Cardiac septum (tissue), 1 donor: ENCODE measurements around the gene RASSF8. TPM values are rescaled to one million over a fixed set of nuclear protein-coding genes. Genes with fewer than 3 reads are reported as not detected.

ENCODE experiments used
- DNase-seq: peaks from one replicate; pipeline ENCODE4 v3.0.0-alpha.2; 2020; ENCODE audit warnings: low spot score
- intact Hi-C: fragments of 100-400 bp; cut with DNase I; formaldehyde crosslinking; loops from one replicate; pipeline ENCODE4 v1.14.0; 2022
- total RNA-seq: library from RNA; stranded (reverse); fragmentation: NEBNext Ultra II Directional; extraction: Animal tissue kit (Norgen Biotek cat#: 25700); gene quantifications from one replicate; pipeline ENCODE4 v1.2.1, GENCODE V29; 2021
- donor health status: DM: no; HTN: no; CAD: no.

The RASSF8 gene
- total RNA-seq, 1 donor from 2014 or later: 37.8 TPM

GRCh38 chr12:25985316-25986175 is 27.1 kb downstream of the RASSF8 start:
- DNase-seq: no peak
- intact Hi-C loops: no loop called here

DNA sequence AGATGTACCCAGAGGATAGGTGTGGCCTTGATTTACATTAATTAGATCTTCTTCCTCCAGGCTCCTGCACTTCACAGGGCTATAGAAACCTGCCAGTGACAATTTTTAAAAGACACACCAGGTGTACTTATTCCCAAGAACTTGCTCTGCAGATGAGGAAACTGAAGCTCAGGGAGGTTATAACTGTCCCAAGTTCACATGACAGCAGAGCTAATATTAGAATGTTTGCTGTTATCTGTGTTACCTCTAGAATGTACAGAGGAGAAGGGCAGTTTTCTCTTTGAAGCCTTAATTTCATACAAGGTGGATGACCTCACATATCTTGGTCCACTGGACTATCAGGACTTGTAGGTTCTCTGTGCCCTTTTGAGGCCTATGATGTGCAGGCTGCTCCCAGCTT is 27.7 kb downstream of the RASSF8 start:
- DNase-seq: no peak
- intact Hi-C loops: no loop called here

- intact Hi-C loops: no loop called here
- no peak for DNase-seq
These were observed 30.0 kb downstream of the RASSF8 start for GRCh38 chr12:25988505-25988904.

DNA sequence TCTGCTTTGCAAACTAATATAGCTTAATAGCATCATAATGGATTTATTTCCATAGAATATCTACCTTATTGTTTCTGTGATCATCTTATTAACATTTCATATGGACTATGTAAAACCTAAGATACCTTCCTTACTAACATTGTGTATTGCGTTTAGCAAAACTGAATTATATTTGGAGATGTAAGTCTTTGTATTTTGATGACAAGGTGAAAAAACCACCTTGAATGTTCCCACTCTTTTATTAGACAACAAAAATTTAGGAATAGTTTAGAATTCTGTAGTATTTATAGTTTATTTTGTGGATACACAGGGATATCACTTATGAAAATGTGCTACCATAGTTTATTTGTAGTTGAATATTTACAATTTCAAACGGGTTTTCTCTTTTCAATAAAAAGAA is 32.0 kb downstream of the RASSF8 start:
- intact Hi-C loops: no loop called here
- no peak for DNase-seq

GRCh38 chr12:25992026-25992782 is 33.7 kb downstream of the RASSF8 start:
- no peak for DNase-seq
- intact Hi-C loops: no loop called here

DNA sequence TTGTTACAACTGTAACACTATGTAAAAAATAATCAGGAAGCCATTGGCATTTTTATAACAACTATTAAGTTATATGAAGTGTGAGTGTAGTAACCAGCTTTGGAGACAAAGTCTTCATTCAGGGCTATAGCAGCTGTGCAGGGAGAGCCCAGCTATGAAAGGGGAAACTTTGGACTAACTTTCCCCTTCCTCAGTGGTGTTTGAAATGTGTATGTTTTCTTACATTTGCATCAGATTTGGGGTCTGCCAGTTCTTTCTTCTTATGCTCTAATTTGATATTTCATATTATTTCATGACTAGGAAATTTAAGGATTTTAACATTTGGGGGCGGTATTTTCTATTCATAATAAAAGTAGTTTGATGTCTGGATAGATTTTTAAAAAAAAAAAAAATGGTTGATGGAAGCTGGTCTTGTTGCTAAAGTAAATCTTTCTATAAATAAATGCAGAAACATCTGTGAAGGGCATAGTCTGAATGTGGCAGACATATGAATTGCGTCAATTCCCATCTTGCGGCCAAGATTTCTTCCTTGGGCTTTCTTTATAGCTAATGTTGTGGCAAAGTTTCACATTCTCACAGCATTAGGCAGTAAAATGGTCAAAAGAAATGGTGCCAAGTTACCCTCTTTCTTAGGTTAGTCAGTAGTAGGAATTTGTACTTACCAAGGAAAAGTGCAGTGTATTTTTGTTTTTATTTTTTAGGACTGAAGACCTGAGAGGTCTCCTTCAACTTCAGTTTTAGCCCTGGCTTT is 35.6 kb downstream of the RASSF8 start:
- no peak for DNase-seq
- intact Hi-C loops: no loop called here

DNA sequence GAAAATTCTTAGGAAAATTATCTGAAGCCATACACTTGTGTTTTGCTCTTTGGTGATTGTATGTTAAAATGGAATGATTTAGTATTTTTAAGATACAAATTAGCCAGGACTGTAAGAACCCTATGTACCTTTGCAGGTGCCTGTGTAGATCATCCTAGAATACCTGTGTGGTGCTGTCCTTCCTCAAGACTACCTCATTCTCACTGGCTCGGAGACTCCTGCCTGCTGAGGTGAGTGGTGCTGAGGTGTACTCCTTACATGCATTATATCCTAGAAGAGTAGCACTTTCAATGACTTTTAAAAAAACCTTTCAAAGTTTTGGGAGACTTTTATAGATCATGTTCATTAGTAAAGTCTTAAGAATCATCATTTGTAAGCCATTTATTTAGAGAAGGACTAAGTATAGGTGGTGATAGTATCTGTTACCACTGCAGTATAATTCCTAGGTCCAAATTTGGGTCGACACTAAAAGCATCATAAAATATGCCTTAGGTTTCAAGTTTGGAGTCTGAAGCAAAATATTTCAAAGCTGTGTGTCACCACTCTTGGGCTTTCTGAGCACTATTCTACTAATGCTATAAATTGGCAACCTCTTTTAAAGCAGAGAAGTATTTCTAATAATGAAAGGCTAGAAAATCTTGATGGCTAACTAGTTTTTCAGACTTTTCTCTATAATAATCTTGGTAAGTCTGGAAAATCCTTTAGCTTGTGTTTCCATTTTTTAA is 36.6 kb downstream of the RASSF8 start:
- no peak for DNase-seq
- intact Hi-C loops: no loop called here

GRCh38 chr12:25995906-25996305 is 37.4 kb downstream of the RASSF8 start:
- intact Hi-C loops: no loop called here
- no peak for DNase-seq

- DNase-seq: no peak
- intact Hi-C loops: no loop called here
These were observed 38.2 kb downstream of the RASSF8 start for GRCh38 chr12:25996677-25997076.

DNA sequence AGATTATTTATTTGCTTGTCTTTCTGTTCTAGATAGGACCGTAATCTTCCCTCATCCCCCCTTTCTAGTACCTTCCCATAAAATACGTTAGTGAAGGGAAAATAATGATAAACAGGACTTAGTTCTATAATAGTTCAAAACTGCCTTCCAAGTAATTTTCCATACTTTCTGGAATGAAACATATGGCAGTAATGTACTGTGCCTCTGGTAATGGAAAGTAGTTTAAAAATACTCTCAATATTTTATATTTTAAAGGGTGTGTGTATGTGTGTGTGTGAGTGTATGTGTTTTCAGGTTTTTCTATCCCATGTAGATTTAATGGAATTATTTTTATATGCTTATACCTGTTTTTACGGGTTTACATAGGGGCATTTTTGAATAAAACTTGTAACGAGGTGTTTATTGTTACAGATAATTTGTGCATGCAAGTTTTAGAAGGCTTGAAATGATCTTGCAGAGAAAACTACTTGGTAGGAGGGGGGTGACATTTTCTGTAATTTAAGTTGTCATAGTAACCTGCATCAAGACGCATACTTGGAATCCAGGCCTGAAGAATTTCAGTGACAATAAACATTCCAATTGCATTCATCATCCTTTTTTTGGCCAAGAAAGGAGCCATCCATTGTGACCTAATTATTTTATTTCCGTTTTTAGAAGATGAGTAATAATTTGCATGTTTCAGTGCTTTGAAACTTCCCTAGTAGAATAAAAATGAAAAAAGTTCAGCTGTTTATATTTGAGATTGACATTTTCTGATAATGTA is 38.9 kb downstream of the RASSF8 start:
- intact Hi-C loops: no loop called here
- no peak for DNase-seq

- intact Hi-C loops: no loop called here
- DNase-seq: no peak
These were observed 42.4 kb downstream of the RASSF8 start for GRCh38 chr12:26000898-26001297.

- no peak for DNase-seq
- intact Hi-C loops: no loop called here
These were observed 43.0 kb downstream of the RASSF8 start for GRCh38 chr12:26001530-26001929.

GRCh38 chr12:26003065-26003464 is 44.6 kb downstream of the RASSF8 start:
- no peak for DNase-seq
- intact Hi-C loops: no loop called here

DNA sequence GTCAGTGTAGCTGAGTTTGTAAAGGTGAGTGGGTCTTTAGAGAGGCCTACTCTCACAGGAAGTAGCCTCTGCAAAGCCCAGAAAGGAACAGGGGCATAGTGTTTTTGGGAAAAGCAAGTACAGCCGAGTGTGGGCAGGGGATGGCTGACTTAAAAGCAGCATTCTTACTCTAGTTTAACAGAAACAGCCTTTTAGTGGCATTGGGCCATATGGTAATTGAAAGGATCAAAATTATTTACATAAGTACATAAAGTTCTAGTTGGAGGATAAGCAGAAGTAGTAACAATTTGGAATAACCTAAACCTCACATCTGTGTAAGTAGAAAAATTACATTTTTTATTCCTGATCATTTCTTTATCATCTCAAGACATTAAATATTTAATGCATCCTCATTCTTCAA is 49.1 kb downstream of the RASSF8 start:
- intact Hi-C loops: no loop called here
- DNase-seq: no peak

DNA sequence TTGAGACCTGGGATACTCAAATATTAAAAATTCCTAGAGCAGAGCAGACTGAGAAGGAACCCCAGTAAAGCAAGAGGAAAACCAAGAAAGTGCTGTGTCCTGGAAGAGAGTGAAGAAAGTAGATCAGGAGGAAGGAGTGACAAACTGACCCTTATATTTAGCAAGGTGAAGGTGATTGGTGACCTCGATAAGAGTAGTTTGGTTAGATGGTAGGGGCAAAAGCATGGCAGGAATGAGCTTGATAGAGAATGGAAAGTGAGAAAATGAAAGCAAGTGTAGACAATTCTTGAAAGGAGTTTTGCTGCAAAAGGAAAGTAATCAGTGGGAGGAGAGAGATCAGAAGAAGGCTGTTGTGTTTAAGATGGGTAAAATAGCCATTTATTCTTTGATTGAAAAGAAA is 51.1 kb downstream of the RASSF8 start:
- no peak for DNase-seq
- intact Hi-C loops: no loop called here

DNA sequence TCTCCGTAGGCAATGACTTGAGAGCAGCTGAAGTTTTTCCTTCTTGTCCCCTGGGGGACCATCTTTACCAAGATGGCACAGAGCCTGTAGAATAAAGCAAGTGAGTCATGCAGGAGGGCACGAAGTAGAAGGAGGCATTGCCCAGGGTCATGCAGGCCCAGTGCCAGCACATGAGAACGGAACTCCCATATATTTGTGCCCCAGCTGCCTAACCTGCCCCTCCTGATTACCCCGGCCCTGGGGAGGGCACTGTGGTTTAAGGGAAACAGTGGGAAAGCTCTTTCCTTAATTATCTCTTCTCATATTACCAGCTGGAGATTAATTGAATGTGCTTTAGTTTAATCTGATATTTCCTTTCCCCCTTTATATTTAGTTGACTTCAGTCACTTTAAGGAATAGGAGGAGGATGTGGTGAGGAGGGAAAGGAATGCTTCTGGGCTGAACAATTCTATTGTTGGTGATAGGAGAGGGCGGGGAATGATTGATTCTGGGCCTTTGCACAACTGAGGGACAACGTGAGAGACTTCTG is 51.9 kb downstream of the RASSF8 start:
- intact Hi-C loops: no loop called here

GRCh38 chr12:26011099-26011498 is 52.6 kb downstream of the RASSF8 start:
- intact Hi-C loops: no loop called here
- no peak for DNase-seq

More for the DNA sequence above, 51.9 kb downstream of the RASSF8 start:
- DNase-seq: no peak

- no peak for DNase-seq
- intact Hi-C loops: no loop called here
These were observed 55.6 kb downstream of the RASSF8 start for GRCh38 chr12:26014085-26014484.

DNA sequence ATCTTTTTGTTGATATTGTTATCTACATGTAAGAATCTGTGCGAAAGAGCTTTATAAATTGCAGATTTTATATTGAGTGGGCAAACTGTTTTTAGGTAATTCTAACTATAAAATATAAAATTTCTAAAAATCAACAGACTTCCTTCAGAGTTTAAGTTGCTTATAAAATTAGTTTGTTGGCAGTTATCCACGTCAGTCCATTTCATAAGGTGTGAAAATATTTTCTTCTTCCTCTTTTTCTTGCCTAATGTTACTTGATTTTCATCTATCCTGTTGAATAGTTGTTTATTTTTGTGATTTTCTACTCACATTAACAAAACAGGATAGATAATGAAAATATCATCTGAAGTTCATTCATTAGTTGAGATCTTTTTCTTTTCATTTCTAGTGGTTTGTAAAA is 58.0 kb downstream of the RASSF8 start:
- intact Hi-C loops: loop anchor here (2.0 kb wide), 1 partner anchor 56 kb away; no protein-coding TSS in a partner anchor
- no peak for DNase-seq
